GM12874 (cell line): Measurements from ENCODE around the gene GRM7.

Source experiments
- TF ChIP-seq, protein P1 (sequence below): IDR thresholded peaks from 2 replicates; pipeline ENCODE4 v1.5.1; 2011; ENCODE audit warnings: low read depth, mild to moderate bottlenecking, control low read depth, low read length, moderate library complexity; ENCODE audit not compliant: insufficient read depth

GRM7 gene

DNA sequence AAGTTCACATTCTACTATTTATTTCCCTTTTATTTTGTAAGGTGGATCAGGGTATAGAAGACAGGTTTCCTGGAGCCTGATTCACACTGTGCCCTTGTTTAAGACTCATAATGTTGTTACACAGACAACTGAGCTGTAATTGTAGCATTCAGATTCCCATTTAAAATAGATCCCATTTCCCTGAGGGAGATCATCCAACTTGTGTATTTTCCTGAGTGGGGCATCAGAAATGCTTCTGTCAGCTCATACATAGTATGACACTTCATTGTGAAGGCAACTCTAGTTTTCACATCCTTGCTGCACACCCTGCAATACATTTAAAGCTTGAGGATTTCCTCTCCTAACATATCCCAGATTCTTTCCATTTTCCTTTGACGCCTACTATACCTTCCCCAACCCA is 659.7 kb downstream of the GRM7 start:
- TF ChIP-seq, protein P1, sequence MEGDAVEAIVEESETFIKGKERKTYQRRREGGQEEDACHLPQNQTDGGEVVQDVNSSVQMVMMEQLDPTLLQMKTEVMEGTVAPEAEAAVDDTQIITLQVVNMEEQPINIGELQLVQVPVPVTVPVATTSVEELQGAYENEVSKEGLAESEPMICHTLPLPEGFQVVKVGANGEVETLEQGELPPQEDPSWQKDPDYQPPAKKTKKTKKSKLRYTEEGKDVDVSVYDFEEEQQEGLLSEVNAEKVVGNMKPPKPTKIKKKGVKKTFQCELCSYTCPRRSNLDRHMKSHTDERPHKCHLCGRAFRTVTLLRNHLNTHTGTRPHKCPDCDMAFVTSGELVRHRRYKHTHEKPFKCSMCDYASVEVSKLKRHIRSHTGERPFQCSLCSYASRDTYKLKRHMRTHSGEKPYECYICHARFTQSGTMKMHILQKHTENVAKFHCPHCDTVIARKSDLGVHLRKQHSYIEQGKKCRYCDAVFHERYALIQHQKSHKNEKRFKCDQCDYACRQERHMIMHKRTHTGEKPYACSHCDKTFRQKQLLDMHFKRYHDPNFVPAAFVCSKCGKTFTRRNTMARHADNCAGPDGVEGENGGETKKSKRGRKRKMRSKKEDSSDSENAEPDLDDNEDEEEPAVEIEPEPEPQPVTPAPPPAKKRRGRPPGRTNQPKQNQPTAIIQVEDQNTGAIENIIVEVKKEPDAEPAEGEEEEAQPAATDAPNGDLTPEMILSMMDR: no peak

DNA sequence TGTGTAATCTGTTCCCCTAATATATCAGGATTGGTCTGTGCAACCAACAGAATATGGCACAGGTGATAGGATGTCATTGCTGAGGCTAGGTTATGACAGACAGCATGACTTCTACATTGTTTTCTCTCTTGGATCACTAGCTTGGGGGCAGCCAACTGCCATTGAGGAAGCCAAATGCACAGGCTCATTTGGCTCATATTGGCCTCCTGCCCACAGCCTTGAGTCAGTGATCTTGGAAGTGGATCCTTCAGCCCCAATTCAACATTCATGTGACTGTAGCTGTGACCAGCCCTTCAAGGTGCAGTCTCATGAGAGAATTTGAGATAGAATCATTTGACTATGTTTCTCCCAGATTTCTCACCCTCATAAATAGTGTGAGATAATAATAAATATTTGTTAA is 675.6 kb downstream of the GRM7 start:
- TF ChIP-seq, protein P1: no peak

DNA sequence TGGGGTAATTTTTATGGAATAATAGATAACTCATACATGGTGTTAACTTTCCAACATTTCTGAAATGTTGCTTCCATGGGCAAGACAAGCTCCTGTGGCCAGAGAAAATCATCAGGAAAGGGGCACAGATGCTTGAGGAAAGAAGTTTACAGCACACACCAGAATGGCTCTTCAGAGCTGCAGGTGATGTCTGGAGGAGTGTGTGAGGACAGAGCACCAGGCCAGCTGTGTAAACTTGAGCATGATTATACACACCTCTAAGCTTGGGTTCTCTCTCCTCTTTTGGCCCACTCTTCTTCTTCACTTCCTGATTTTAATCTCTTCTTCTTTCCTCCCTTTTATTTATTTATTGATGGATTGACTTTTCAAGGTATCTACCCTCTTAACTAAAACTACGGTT is 676.0 kb downstream of the GRM7 start:
- TF ChIP-seq, protein P1: no peak

DNA sequence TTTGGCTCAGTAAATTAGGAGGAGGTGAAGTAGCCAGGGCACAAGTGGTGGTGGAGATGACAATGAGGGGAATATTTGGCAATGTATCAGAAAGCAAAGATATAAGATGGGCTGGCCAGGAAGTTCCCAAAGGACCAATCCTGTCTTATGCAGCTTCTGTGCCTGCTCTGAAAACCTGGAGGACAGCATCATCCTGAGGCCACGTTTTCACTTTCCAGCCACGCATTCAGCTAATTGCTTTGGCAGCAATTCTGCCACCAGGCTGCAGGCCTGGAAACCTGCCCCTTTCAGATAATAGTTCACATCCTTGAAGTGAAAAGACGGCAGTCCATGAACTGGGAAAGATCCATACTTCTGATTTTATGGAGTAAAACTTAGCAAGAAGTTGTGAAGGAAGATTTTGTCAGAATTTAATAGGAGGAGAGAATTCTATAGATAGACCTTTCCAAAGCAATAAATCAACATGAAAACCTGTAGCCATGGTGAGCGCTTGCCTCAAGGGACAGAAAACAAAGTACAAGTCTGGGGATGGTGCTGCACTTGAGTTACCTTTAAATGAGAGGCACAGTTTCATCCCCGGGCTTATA is 682.5 kb downstream of the GRM7 start:
- TF ChIP-seq, protein P1: no peak

DNA sequence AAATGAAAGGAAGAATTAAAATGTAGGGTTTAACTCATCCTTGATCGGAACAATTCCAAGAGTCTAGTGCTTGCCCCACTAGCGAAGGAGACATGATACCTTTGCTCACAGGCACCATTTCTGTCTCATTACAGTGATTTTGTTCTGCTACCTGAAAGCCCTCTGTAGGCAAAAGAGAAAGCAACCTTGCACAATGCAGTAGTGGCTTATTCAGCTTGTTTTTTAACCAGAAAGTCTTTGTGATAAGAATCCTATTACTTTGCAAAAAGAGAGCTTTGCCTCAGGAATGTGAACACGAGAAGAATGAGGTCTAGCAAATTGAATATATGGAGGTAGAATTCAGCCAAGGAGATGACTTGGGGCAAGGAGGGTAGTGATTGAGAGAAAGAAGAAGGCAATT is 684.4 kb downstream of the GRM7 start:
- TF ChIP-seq, protein P1: no peak

DNA sequence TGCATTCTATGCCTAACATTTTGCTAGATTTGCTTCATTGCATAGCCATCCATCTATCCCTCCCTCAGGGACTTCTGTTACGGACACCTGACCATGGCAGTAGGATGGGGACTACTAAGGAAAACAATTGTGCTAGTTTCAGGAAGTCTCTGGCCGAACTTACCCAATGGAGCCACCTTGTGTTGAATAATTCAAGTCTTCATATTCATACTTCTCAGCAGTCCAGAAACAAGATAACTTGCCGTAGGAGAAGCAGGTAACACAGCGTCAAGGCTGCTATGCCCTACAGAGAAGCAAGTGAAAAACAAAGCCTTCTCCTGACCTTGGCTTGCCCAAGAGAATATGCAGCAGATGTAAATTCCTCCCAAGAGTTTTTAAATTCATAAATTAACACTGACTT is 685.3 kb downstream of the GRM7 start:
- TF ChIP-seq, protein P1: no peak

DNA sequence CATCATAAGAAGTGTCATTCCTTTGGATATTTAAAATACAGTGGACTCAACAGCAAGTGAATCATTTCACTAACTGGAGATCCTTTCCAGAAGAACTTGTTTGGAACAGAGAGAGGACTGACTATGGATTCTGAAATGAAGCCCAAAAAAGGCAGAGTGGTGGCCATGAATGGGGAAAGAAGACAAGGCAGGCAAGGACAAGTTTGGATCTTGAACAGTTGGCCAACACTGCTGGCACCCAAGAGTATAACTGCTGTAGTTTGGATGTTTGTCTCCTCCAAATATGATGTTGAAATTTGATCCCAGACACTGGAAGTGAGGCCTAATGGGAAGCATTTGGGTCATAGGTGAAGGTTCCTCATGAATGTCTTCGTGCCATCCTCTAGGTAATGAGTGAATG is 686.9 kb downstream of the GRM7 start:
- TF ChIP-seq, protein P1: no peak
